Vagina (tissue), 2 donors: ENCODE results near the gene RHEB.

ENCODE experiments used
- CTCF ChIP-seq, 3 experiments: fragments of 450-650 bp in 2 of 3; fragments of 200-600 bp in 1 of 3; sonication (generic) in 1 of 3; IDR thresholded peaks; one replicate each; pipeline ENCODE4 v1.5.1; 2017 to 2019; ENCODE audit warnings: antibody characterized with exemption in 3 of 3, mild to moderate bottlenecking in 2 of 3, moderate library complexity in 2 of 3
- POLR2A ChIP-seq, 2 donors: fragments of 450-650 bp; IDR thresholded peaks; one replicate each; pipeline ENCODE4 v1.6.1; 2017; ENCODE audit warnings: antibody characterized with exemption in 2 of 2, mild to moderate bottlenecking in 2 of 2, moderate library complexity in 2 of 2
- POLR2AphosphoS5 ChIP-seq, 2 donors: sonication (generic); formaldehyde crosslinking; IDR thresholded peaks; one replicate each; pipeline ENCODE4 v1.9.0; 2017; ENCODE audit warnings: antibody characterized with exemption in 2 of 2, mild to moderate bottlenecking in 2 of 2, low read depth in 1 of 2; ENCODE audit not compliant: insufficient read depth in 1 of 2

- TF ChIP-seq CTCF (IDR thresholded peaks at IDR 0.05), result no peak
- TF ChIP-seq POLR2A (IDR thresholded peaks at IDR 0.05), result no peak
- no peak for TF ChIP-seq POLR2AphosphoS5 (IDR thresholded peaks at IDR 0.05; ENCODE audit: insufficient read depth in 1 of 2, low read depth in 1 of 2)
Observed at GRCh38 chr7:151455690-151456089, 64.0 kb downstream of the RHEB start.
